NT2/D1 (cell line): Measurements from ENCODE around the gene METTL25B.

Source experiments
- SUZ12 ChIP-seq: IDR thresholded peaks from 2 replicates; pipeline ENCODE4 v1.6.1; 2011; ENCODE audit not compliant: insufficient read length, insufficient read depth; ENCODE audit errors: extremely low read depth
- YY1 ChIP-seq: IDR thresholded peaks from 2 replicates; pipeline ENCODE4 v1.6.1; 2011; ENCODE audit not compliant: insufficient read length, insufficient read depth
- ZNF274 ChIP-seq: IDR thresholded peaks from 2 replicates; pipeline ENCODE4 v1.6.1; 2011; ENCODE audit warnings: mild to moderate bottlenecking, low read depth, low read length

GRCh38 chr1:156742017-156742416 lies 13.7 kb downstream of the METTL25B start:
- TF ChIP-seq YY1 (no peak), ZNF274 (no peak), SUZ12 (no peak)
